NCI-H1105 (cell line): ENCODE data around the gene CPZ.

ENCODE experiments used
- DNase-seq: peaks from one replicate; lab custom pipeline; 2025; lab: John Stamatoyannopoulos, UW

Gene CPZ

DNA sequence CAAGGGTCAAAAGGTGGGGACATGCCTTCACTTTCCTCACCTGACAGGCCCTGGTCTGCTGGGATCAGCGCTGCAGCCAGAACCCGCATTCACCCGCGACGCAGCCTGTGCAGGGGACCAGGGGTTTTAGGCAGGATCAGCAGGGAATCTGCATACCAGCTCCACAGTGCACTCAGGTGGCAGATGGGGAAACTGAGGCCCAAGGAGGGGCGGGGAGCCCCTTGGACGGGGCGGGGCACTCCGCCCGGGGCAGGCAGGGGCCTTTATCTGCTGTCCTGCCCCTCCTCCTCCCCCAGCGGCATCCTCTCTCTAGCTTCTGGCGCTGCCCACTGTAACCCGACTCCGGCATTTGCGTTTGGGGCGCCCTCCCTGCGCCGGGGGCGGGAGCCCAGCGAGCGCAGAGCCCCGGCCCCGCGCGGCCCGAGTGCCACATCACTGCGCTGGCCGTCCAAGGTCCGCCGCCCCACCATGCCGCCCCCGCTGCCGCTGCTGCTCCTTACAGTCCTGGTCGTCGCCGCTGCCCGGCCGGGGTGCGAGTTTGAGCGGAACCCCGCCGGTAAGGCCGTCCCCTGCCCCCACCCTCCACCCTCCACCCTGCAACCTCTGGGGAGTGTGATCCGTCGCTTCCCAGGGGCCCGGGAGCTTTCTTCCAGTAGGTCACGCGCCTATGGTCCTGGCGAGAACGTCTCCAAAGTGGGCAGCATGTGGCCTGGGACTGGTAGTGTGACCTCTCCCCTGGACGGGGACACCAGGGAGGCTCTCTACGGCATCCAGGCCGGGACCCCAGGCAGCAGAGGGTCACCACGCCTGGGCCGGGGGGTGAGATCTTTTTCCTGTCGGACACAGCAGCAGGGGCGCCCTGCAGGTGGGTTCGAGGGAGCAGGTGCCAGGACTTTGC lies at the start of gene CPZ:
Gene CPZ (plus strand): TSS at position 400 of the 898 bp plus-strand sequence. CDS start 69 bp downstream, at position 469.
- DNase-seq = no peak

DNA sequence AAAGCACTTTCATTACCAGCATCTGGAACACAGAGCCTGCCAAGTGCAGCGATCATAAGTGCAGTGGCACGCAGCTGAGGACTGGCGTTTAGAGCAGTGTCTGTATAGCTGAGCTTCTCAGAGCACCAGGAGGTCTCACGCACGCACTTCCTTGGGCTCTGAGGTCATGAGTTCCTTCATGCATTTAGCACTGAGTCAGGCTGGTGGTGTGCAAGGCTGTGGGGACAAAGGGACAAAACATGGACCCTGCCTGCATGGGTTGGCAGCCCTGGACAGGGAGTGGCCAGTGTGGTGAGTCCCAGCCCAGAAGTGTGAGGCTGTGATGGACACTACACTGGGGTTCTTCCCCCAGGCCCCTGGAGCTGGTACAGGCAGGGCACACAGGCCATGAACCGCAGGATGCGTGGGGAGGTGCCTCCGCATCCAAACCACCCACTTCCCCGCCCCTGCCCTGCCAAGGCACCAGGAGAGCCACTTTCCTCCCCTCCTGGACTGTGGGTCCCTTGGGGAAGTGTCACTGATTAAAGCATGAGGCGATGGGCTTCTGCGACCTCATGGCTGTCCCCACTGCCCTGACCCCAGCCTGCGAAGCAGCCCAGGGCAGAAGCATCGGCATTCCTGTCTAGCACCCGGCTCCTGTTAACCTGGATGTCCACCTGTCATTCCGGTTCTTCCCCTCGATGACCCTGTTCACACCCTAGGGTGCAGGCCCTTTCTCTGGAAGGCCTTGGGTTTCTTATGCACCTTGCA lies 49.6 kb upstream of the CPZ start:
- no peak for DNase-seq

DNA sequence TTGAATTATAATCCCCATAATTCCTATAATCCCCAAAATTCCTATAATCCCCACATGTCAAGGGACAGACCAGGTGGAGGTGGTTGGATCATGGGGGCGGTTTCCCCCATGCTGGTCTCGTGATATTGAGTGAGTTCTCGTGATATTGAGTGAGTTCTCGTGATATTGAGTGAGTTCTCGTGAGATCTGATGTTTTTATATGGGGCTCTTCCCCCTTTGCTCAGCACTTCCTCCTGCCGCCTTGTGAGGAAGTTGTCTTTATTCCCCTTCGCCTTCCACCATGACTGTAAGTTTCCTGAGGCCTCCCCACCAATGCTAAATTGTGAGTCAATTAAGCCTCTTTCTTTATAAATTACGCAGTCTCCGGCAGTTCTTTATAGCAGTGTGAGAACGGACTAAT lies 48.9 kb upstream of the CPZ start:
- no peak for DNase-seq

DNA sequence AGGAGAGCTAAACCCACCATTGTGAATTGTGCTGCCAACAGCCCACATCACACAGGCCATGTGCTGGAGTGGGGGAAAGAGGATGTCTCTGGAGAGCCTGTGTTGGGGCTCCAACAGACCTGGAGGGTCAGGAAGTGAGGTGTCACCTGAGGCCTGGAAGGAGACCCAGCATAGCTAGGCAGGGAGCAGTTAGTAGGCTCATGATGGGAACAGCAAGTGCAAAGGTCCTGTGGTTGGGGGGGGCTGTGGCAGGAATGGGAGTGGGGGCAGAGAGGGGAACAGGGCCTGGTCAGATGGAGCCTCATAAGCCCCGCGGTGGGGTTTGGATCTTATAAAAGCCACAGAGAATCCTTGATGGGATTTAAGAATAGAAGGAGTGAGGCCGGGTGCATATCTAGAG lies 48.3 kb upstream of the CPZ start:
- DNase-seq = no peak

DNA sequence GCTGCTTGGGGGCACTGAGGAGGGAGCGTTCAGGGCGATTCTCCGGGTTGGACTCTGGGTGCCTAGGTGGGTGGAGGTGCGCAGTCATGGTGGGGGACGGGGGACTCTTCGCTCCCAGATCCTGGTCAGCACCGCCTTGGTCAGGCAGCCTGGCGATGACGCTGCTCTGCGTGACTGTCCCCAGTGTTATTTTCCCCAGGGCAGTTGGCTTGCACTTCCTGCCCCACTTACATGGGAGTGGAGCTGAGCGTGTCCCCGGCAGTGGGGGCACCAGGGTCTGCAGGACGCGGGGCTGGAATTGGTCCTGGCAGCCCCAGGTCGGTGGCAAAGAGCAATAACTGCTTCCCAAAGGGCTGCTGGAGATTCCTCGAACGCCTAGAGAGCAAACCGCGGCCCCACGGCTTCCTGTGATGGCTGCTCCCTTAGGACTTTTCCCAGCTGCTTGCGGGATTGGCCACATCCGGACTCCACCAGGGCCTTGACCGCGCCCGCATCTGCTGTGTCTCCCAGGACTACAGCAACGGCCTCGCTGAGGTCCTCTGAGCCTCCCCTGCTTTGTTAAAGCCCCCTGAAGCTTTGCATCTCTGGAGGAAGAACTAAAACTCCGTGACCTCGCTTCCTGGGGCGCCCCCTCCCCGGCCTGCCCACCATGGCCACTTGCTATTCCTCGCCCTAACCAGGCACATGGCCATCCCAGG lies 47.7 kb upstream of the CPZ start:
- no peak for DNase-seq

DNA sequence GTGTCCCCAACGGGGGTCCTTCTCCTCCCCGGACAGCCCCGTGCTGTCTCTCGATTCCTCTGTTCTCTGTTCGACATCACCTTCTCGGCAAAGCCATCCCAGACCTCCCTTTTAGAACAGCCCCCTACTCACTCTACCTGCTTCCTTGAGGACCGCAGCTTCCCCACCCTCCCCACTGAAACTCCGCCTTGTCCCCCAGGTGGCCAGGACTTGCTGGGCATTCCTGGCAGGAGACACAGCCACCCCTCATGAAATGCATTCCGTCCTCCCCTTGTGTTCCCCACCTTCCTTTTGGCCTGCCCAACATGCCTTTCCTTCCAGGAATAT lies 47.2 kb upstream of the CPZ start:
- no peak for DNase-seq

DNA sequence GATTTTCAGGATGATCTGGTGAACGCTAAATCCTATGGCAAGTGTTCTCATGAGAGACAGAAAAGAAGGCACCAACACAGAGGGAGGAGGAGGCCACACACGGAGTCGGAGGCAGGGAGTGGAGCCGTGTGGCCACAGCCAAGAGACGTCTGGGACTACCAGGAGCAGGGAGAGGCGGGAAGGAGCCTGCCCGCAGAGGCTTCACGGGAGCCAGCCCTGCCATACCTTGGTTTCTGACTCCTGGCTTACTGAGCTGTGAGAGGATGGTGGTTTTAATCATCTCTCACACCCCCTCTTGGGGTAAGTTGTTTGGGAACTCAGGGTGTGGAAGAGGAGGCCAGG lies 45.8 kb upstream of the CPZ start:
- DNase-seq = no peak

DNA sequence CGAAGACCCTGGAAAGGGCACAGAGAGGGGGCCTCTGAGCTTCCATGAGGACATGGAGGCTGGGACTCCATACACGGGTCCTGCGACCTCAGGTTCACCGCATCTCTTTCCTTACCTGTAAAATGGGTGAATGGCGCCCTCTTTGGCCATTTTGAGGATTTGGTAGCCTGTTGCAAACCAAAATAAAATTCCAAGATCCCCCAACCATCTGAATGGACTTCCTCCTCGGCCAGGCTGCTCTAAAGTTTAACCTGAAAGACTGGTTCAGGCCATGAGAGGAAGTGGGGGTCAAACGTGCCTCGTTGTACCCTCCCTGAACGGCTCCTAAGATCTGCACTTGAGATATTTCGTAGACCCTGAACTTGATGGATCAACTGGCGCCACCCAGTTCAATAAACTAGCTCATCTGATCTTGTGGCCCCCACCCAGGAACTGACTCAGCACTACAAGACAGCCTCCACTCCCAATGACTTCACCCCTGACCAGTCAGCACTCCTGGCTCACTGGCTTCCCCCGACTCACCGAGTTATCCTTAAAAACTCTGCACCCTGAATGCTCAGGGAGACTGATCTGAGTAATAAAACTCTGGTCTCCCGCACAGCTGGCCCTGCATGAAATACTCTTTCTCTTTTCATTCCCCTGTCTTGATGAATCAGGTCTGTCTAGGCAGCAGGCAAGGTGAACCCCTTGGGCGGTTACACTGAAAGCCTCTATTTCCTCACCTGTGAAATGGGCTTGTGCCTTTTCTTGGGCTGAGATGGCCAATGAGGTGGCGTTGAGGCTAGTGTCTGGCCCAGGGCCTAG lies 45.3 kb upstream of the CPZ start:
- DNase-seq = no peak

DNA sequence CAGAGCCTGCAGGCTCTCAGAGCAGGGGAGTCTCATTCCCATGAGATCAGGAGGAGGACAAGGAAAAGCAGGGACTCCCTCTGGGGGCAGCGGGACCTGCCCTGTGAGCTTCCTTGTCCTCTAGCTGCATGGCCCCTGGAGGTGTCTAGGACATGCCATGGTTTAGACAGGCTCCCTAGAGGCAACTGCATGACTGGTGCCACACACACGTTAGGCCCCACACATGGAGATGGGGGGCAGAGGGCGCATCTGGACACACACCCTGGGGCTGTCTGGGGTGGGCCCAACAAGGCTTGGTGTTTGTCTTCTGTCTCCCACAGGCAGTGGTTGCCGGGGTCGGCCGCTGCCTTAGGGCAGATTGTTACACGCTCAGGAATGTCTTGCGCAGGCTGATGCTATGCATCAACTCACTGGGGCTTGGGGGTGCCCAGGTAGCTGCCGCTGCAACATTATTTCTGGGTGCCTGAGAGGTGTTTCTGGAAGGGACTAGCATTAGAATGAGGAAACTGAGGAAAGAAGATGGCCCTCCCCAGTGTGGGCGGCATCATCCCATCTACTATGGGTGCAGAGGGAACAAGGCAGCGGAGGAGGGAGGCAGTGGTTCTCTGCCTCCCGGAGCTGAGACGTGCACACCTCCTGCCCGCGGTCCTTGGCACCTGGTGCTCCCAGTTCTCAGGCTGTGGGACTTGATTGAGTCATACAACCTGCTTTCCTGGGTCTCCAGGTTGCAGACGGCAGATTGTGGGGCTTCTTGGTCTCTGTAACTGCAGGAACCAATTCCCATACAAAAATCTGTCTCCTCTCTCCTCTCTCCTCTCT lies 44.4 kb upstream of the CPZ start:
- DNase-seq = no peak

DNA sequence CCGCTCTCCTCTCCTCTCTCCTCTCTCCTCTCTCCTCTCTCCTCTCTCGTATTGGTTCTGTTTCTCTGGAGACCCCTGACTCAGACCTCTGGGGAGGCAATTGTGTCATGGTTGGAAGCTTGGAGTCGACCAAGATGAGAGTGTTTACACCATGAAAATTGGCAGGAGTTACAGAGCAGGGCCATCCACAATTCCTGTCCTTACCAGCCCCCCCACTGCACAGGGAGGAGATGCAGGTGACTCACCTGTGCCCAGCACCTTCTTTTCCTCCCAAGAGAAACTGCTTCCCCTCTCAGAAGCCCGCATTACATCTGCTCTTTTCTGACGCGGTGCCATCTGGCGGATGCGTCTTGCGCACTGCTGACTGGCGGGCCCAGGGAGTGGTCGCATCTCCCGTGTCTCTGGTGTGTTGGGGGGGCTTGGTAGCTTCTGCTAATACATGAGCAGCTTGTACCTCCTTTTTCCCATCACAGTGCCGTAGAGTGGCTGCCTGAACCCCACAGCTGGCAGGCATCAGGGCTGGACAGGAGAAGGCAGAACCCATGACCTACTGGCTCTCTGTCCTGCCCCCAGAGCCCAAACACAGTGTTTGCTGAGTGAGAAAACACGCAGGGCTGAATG lies 43.7 kb upstream of the CPZ start:
- DNase-seq = no peak

DNA sequence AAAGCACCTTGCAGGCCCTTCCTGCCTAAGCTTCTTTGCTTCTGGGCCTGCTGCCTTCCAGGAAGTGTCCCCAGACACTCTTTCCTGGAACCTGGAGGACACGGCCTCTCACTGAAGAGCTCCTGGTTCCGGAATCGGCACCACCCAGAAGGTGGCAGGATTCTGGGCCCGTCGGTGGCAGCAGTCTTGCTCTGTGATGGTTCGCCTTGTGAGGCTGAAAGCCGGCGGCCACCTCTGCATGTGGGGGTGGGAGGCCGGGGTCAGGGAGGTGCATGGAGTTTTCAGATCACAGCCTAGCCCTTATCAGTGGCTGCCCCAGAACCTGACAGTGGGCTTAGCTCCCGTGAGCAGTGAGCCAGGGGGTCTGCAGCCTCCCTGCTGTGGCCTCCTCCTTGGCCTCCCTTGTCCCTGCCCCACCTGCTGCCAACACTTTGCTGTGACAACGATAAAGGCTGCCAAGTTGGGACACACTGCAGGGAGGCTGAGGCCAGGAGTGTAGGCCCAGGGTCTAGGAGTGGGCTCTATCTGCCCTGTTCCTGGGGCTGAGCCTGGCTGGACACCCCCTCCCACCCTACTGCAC lies 43.1 kb upstream of the CPZ start:
- no peak for DNase-seq

DNA sequence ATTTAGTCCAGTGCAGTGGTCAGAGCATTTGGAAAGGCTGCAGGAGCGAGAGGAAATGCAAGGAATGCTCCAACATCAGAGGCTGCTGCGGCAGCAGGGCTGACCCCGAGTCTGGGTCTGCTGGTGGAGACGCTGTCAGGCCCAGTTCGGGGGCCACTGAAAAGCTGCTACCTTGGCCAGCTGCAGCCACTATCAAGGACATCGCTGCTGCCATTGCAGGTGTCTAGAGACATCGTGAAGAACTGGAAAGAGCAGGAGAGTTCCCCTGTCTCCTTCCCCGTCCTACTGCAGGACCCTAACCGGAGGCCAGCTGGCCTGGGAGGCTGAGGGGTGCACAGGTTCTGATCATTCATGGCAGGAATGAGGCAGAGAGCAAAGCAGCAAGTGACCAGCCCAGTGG lies 41.9 kb upstream of the CPZ start:
- DNase-seq = no peak

DNA sequence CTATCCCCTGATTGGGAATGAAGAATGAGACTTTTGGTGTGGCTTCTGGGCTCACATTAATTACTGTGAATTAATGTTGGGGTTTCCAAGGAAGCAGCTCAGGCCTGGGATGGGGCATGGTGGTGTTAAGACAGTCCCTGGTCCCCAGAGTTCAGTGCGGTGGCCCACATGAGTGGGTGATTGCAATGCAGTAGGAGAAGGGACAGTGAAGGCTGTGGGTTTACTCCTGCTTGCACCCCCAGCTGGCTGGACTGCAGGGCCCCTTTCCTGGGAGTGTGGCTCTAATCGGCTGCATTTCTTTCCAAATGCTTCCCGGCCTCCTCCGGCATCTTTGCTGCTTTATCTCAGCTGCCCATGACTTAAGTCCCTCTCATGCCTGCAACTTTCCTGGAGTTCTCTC lies 40.5 kb upstream of the CPZ start:
- no peak for DNase-seq

DNA sequence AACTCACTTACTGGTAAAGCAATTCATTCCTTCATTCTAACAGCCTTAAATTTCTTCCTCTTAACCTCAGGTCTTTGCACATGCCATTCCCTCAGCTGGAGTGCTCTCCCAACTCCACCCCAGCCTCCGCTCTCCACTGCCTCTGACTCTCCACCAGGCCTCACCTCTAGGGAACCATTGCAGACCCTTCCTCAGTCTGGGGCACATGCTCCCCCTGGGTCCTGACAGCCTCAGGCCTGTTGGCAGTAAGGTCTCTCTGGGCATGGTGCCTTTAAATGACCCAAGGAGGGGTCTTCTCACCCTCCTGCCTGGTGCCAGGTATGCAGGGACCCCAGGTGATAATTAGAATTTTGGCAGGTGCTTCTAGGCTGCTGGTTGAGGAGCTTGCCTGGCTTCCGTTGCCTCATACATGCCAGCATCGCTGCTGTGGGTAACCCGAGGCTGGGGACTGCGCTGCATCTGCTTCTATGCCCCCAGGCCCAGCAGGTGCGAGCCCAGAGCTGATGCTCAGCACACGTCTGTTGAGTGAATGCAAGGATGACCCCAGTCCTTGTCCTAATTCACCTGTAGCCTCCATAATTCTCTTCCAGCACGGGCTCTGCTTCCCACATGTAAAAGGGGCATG lies 39.9 kb upstream of the CPZ start:
- no peak for DNase-seq

DNA sequence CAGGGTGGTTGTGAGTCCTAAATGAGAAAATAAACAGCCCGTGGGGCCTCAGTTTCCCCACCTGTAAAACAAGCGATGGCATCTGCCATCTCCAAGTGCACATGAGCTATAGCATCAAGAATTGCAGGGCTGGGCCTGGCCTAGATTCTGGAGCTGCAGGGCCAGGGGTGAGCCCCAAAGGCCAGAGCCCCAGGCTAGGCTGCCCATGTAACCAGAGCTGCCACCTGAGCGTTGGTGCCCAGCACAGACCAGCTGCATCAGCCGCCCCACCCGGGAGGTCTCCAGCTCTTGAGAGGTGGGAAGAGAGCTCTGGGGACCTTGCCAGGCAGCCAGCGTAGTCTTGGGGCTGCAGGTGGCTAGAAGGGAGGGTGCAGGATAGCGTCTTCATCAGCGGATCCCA lies 39.3 kb upstream of the CPZ start:
- no peak for DNase-seq

DNA sequence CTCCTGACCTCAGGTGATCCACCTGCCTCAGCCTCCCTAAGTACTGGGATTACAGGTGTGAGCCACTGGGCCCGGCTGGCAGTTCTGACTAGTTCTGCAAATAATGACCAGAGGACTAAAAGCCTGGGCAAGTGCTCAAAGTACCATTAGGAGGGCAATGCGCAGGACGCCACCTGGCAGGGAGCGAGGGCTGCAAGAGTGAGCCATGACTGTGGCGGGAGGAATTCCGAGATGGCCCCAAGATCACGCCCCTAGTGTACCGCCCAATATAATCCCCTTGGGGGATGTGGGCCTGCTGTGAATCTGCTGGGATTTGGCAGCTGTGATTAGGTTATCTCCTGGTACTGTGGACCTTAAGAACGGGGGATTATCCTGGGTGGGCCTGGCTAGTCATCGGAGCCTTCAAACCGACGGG lies 38.6 kb upstream of the CPZ start:
- no peak for DNase-seq

DNA sequence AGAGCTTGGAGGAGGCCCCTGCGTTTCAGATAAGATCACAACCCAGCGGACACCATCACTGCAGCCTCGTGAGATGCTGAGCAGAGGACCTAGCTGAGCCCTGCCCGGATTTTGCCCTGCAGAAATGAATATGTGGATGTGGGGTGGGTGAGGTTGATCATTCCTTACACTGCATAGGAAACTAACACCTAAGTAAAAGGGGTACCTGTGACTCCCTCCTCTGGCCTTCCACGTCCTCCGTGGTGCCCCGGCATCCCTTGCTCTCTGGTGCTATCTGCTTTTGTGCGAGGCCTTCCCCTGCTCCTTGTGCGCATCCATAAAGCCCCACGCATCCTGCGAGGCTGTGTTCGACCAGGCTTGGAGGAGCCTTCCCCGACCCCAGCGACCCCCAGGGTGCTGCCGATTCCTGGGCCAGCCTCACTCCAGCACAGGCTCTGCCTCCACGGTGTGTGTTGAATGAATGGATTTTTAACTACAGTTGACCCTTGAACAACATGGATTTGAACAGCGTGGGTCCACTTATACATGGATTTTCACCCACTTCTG lies 37.9 kb upstream of the CPZ start:
- DNase-seq = no peak

DNA sequence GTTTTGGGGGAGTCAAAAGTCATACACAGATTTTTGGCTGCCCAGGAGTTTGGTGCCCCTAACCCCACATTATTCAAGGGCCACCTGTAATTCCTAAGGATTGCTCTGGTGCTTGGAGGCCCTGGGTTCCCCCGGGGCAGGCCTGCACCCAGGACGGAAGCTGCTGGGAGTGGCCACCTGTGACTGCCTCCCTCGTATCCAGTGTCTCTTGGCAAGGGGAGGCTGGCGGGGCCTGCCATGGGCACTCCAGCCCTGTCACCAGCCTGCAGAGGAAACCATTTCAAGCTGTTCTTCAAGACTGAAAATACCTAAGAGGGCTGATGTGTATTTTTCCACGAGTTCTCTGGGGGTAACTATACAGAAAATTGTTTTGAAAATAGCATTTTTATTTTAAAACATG lies 36.8 kb upstream of the CPZ start:
- DNase-seq = no peak

DNA sequence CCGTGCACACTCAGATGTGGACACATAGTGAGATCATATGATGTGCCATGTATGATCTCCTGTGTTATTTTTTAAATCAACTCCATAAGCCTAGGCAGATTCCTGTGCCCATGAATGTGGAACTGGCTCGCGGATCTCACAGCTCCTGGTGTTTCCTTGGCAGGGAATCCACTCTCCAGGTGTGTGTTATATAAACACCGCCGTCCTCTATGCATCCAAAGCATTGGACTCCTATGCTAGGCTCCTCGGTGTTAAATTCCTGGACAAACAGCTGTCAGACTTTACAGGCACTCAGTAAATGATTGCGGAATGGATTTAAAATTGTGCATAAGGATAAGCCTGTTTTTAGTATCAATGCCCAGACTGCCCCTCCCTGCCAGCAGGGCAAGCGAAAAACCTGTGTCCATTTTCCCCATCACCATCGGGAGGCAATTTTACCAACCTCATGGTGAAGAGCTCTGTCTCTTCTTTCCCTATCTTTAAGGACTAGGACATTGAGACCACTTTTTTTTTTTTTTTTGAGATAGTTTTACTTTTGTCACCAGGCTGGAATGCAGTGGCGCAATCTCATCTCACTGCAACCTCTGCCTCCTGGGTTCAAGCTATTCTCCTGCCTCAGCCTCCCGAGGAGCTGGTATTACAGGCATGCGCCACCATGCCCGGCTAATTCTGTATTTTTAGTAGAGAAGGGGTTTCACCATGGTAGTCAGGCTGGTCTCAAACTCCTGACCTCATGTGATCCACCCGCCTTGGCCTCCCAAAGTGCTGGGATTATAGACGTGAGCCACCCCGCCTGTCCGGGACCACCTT lies 36.0 kb upstream of the CPZ start:
- no peak for DNase-seq
